Measurements from ENCODE around the gene MAPK1.

MAPK1 gene

DNA sequence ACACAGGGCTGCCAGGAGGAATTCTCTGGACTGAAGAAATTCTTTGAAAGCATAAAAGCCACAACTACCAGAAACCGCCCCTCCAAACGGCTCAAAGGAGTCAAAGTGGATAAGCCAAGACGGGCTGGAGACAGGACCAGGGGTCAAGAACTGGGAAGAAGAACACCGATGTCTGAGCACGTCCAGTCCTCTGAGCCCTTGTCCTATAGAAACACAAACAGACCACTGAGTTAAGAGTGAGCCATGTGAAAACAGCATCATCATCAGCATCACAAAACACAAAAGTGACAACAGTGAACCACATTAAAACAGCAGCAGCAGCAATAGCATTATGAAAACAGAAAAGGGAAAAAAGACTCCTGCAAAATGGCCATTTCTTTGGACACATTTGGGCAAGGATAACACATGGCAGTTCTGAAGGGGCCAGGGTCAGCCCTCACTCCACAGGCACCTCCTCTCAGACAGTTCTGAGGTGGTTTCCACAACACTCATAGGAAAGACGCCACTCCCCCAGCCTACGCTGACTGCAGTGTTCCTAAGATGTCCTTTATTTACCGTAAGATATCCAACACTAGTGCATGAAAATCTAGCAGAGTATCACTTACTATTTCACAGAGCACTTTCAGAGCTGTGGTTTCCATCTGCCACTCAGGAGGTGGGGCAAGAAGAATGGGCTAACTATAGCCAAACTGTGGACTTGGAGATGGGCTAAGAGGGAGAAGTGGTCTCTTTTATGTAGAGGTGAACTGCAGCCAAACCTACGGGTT is 103.2 kb downstream of the MAPK1 start:
- no peaks in the 10 kb centered on the region for H3K27me3 ChIP-seq (ENCODE audit: insufficient read depth, low read depth, severe bottlenecking)
- H3K4me3 ChIP-seq (ENCODE audit: low read depth, low read length): no peak overlapping the region
- H3K9me3 ChIP-seq (ENCODE audit: severe bottlenecking): no peaks in the 10 kb centered on the region
- no peak for DNase-seq
- H3K36me3 ChIP-seq: peaks cover 84% of the 10 kb centered on the region
- TF ChIP-seq, protein P1, sequence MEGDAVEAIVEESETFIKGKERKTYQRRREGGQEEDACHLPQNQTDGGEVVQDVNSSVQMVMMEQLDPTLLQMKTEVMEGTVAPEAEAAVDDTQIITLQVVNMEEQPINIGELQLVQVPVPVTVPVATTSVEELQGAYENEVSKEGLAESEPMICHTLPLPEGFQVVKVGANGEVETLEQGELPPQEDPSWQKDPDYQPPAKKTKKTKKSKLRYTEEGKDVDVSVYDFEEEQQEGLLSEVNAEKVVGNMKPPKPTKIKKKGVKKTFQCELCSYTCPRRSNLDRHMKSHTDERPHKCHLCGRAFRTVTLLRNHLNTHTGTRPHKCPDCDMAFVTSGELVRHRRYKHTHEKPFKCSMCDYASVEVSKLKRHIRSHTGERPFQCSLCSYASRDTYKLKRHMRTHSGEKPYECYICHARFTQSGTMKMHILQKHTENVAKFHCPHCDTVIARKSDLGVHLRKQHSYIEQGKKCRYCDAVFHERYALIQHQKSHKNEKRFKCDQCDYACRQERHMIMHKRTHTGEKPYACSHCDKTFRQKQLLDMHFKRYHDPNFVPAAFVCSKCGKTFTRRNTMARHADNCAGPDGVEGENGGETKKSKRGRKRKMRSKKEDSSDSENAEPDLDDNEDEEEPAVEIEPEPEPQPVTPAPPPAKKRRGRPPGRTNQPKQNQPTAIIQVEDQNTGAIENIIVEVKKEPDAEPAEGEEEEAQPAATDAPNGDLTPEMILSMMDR (IDR thresholded peaks at IDR 0.05; ENCODE audit: low read depth, low read length): no peak
- no peak overlapping the region for H3K27ac ChIP-seq

DNA sequence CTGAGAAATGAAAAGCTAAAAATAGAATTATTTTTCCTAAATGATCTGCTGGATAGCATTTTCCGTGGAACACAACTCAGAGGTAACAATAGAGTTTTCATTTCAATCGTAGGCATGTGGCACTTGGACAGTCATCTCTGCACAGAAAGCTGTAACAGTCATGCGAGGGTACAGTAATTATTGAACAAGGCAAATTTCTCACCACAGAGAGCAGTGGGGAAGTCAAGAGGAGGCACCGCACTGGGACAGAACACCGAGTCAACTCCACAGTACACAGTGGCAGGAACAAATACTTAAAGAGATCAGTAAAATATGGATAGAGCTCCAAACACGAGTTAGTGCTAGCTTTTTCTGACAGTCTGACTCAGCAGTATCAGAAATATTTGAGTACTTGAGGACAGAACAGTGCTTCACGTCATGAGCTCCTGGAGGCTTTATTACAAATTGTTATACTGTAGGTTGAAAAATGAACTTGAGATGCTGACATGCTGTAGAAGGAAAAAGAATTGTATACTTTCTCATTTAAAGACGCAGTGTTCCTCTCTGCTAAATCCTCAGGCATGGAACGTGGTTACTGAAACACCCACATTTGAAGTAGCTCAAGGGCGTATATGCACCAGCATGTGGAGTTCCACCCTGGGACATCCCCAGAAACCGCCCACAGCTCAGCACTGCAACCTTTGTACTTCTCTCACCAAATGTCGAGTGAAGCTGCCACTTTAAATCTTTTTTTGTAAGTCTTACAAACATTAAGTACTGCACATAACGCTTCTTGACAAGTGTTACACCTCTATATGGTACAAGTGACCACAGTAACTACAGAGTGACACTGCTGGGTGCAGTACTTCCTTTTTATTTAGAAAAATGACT is 104.5 kb downstream of the MAPK1 start:
- DNase-seq: no peak
- Histone ChIP-seq H3K36me3 (peaks cover 71% of the 10 kb centered on the region), H3K4me3 (ENCODE audit: low read depth, low read length) (no peak overlapping the region), H3K27ac (no peak overlapping the region), H3K27me3 (ENCODE audit: insufficient read depth, low read depth, severe bottlenecking) (no peaks in the 10 kb centered on the region), H3K9me3 (ENCODE audit: severe bottlenecking) (no peaks in the 10 kb centered on the region)
- TF ChIP-seq, protein P1 (IDR thresholded peaks at IDR 0.05; ENCODE audit: low read depth, low read length): no peak

DNA sequence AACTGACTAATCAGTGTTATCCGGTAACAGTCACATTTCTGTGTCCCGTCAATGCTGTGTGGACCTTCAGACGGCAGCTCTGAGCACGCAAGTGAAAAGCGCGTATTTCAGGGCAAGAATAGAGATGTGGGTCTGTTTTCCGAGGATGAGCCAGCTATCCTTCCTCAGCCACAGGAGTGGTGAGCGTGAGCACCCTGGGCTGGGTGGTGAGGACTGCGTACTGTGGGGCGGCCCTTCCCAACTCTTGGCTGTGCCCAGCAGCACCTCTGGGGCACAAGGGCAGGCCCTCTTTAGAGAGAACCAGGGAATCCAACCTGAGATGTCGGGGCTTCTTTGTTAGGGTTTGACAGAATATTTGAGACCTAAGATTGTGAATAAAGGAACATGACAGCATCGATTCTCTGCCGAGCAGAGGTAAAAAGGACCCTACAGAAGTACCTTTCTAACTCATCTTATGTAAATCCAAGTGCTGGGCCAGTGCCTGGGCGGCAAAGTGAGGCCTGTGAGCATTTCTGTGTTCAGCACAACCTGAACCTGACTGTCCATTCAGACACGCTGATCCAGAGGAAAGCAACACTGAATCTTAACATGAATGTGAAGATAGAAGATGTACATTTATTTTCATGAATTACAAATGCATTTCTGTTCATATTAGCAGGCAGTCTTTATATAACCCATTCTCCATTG is 105.3 kb downstream of the MAPK1 start:
- Histone ChIP-seq H3K27me3 (ENCODE audit: insufficient read depth, low read depth, severe bottlenecking) (no peaks in the 10 kb centered on the region), H3K4me3 (ENCODE audit: low read depth, low read length) (no peak overlapping the region), H3K36me3 (peaks cover 64% of the 10 kb centered on the region), H3K9me3 (ENCODE audit: severe bottlenecking) (no peaks in the 10 kb centered on the region), H3K27ac (no peak overlapping the region)
- DNase-seq: no peak
- TF ChIP-seq, protein P1 (IDR thresholded peaks at IDR 0.05; ENCODE audit: low read depth, low read length): no peak

DNA sequence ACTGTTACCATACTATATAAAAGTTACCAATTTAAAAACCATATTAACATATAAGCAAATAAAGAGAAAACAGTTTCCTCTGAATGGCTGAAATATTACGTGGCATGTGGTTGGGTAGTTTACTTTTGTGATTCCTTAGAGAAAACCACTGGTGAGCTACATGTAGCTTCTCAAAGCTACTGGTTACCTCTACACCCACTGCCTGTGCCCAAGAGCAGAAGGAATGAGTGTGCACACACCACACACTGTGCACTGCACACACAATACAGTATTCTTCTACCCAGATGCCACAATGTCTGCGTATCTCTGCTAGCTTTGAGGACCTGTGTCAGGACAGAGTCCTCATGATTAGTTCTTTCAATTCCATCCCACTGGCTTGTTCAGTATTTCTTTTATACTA is 106.4 kb downstream of the MAPK1 start:
- Histone ChIP-seq H3K4me3 (ENCODE audit: low read depth, low read length) (no peak overlapping the region), H3K36me3 (peaks cover 55% of the 10 kb centered on the region), H3K27ac (no peak overlapping the region), H3K9me3 (ENCODE audit: severe bottlenecking) (no peaks in the 10 kb centered on the region), H3K27me3 (ENCODE audit: insufficient read depth, low read depth, severe bottlenecking) (no peaks in the 10 kb centered on the region)
- DNase-seq: no peak
- TF ChIP-seq, protein P1 (IDR thresholded peaks at IDR 0.05; ENCODE audit: low read depth, low read length): no peak

DNA sequence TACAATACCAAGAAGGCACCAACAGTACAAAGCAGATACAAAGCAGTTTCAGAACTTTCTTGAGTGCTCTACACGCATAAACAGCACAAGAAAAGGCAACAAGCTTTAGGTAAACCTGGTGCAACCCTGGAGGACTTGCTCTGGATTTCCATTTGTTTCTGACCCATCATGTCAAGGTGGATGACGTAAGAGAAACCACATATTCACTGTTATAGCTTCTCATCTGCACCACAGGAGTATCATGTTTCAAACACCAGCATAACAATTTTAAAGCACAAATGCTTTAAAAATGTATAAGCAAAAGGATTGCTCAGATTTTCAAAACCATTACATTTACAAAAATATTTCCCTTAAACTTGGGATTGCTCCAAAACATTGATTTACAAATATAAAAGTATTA is 106.8 kb downstream of the MAPK1 start:
- peaks cover 51% of the 10 kb centered on the region for H3K36me3 ChIP-seq
- no peaks in the 10 kb centered on the region for H3K27me3 ChIP-seq (ENCODE audit: insufficient read depth, low read depth, severe bottlenecking)
- DNase-seq: no peak
- H3K4me3 ChIP-seq (ENCODE audit: low read depth, low read length): no peak overlapping the region
- TF ChIP-seq, protein P1 (IDR thresholded peaks at IDR 0.05; ENCODE audit: low read depth, low read length): no peak
- no peaks in the 10 kb centered on the region for H3K9me3 ChIP-seq (ENCODE audit: severe bottlenecking)
- no peak overlapping the region for H3K27ac ChIP-seq
